Measurements from ENCODE around the gene TRIM38. TPM values are rescaled to one million over a fixed set of nuclear protein-coding genes. Genes with fewer than 3 reads are reported as not detected.

The TRIM38 gene
- total RNA-seq, 1 donor from 2014 or later, result 8.1 TPM

DNA sequence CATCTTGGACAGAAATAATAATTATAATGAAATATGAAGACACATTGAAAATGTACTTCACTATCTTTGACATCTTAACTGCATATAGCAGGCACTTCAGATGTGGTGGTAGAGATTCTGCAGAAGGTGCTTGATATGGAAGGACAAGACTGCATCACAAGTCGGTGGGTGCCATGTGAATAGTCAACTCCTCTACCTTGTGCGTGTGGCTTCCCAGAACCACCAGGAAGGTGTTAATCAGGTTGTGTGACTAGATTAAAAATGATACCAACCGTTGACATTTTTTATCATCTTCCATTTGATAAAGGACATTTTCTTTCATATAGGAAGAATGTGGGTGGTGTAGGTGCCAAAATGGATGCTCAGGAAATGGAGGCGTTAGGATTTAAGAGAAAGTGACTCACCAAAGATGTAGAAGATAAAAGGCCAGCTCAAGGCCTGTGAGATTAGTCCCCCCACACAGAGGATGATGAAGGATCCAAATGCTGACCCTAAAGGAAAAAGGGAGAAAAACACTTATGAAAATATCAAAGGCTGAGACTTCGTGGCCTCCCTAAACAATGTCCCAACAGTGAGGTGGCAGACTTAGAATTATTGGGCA, 44.4 kb upstream of the TRIM38 start:
- H3K4me1 ChIP-seq, result no peaks in the 10 kb centered on the region
- DNase-seq (ENCODE audit: extremely low spot score in 2 of 2), result no peak
- no peaks in the 10 kb centered on the region for H3K9me3 ChIP-seq
- intact Hi-C loops (cut with DNase I), result no loop called here
- no peak overlapping the region for H3K4me3 ChIP-seq
- TF ChIP-seq POLR2AphosphoS5 (IDR thresholded peaks at IDR 0.05; ENCODE audit: insufficient read depth in 1 of 2, low read depth in 1 of 2), result no peak
- no peaks in the 10 kb centered on the region for H3K36me3 ChIP-seq
- H3K27me3 ChIP-seq, result no peaks in the 10 kb centered on the region
- no peak overlapping the region for H3K27ac ChIP-seq

GRCh38 chr6:25919657-25920056, 42.9 kb upstream of the TRIM38 start:
- intact Hi-C loops (cut with DNase I), result no loop called here
- TF ChIP-seq CTCF (IDR thresholded peaks at IDR 0.05), result no peak
- no peak for TF ChIP-seq POLR2A (IDR thresholded peaks at IDR 0.05)
- no peak for TF ChIP-seq POLR2AphosphoS5 (IDR thresholded peaks at IDR 0.05; ENCODE audit: insufficient read depth in 1 of 2, low read depth in 1 of 2)

DNA sequence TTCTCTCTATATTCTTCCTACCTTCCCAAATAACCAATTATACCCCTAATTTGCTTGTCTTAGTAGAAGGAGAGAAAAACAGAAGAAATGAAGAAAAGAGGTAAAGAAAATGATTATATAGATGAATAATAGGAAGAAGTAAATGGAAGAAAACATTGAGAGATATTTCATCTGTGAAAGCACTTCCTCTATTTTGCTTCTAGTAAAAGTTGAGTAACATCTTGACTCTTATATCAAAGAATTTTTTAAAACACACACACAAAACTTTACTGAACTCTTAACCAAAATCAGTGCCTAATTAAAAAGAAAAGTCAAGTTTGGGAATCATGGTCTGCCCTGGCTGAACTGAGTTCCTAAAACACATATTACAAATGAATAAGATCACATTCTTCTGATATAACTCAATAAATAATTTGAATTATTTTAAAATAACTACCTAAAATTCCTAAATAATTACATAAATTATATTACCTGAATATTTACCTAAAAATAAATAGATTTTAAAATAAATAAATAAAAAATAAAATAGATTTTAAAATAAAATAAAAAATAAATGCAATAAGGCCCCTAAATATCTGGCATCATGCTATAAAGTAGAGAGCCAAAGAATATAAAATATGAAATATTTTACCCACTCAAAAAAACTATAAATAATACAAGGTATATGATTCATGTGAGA, 40.9 kb upstream of the TRIM38 start:
- H3K4me1 ChIP-seq, result no peaks in the 10 kb centered on the region
- no peak for DNase-seq (ENCODE audit: extremely low spot score in 2 of 2)
- H3K36me3 ChIP-seq, result no peaks in the 10 kb centered on the region
- no peaks in the 10 kb centered on the region for H3K27me3 ChIP-seq
- no peak overlapping the region for H3K27ac ChIP-seq
- H3K4me3 ChIP-seq, result no peak overlapping the region
- no peaks in the 10 kb centered on the region for H3K9me3 ChIP-seq
- intact Hi-C loops (cut with DNase I), result no loop called here
- TF ChIP-seq POLR2AphosphoS5 (IDR thresholded peaks at IDR 0.05; ENCODE audit: insufficient read depth in 1 of 2, low read depth in 1 of 2), result no peak
- no peak for TF ChIP-seq POLR2A (IDR thresholded peaks at IDR 0.05)
- TF ChIP-seq CTCF (IDR thresholded peaks at IDR 0.05), result no peak

More at GRCh38 chr6:25919657-25920056, 42.9 kb upstream of the TRIM38 start:
- Histone ChIP-seq H3K27ac (no peak overlapping the region), H3K4me1 (no peaks in the 10 kb centered on the region), H3K4me3 (no peak overlapping the region), H3K27me3 (no peaks in the 10 kb centered on the region), H3K9me3 (no peaks in the 10 kb centered on the region), H3K36me3 (no peaks in the 10 kb centered on the region)
- no peak for DNase-seq (ENCODE audit: extremely low spot score in 2 of 2)

DNA sequence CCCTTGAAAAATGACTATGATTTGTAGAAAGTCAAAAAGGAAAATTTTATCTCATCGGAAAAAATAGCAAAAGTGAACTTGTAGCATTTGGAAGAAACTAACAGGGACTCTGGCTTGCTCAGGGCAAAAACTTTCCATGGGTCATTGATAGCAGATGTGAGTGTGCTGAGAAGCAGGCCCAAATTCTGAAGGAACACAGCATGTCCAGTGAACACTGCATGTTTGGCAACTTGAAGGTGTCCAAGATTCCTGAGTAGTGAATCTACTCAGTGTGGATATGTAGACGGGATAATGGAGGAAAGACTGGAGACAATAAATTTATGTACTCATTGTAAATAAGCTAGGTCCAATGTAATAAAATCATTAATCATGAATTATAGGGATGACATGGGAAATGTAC, 40.3 kb upstream of the TRIM38 start:
- no peak for TF ChIP-seq POLR2A (IDR thresholded peaks at IDR 0.05)
- TF ChIP-seq CTCF (IDR thresholded peaks at IDR 0.05), result no peak
- no peak for TF ChIP-seq POLR2AphosphoS5 (IDR thresholded peaks at IDR 0.05; ENCODE audit: insufficient read depth in 1 of 2, low read depth in 1 of 2)

GRCh38 chr6:25925876-25926275, 36.7 kb upstream of the TRIM38 start:
- Histone ChIP-seq H3K36me3 (no peaks in the 10 kb centered on the region), H3K4me1 (no peaks in the 10 kb centered on the region), H3K9me3 (no peaks in the 10 kb centered on the region), H3K27me3 (no peaks in the 10 kb centered on the region), H3K4me3 (no peak overlapping the region), H3K27ac (peak overlapping the region; percentile 30)
- intact Hi-C loops (cut with DNase I), result no loop called here
- DNase-seq (ENCODE audit: extremely low spot score in 2 of 2), result no peak
- TF ChIP-seq CTCF (IDR thresholded peaks at IDR 0.05) (no peak), POLR2A (IDR thresholded peaks at IDR 0.05) (no peak), POLR2AphosphoS5 (IDR thresholded peaks at IDR 0.05; ENCODE audit: insufficient read depth in 1 of 2, low read depth in 1 of 2) (no peak)

More for the DNA sequence above, 40.3 kb upstream of the TRIM38 start:
- intact Hi-C loops (cut with DNase I), result no loop called here
- no peaks in the 10 kb centered on the region for H3K27me3 ChIP-seq
- no peak overlapping the region for H3K4me3 ChIP-seq
- H3K27ac ChIP-seq, result no peak overlapping the region
- no peaks in the 10 kb centered on the region for H3K4me1 ChIP-seq
- H3K9me3 ChIP-seq, result no peaks in the 10 kb centered on the region
- no peak for DNase-seq (ENCODE audit: extremely low spot score in 2 of 2)
- no peaks in the 10 kb centered on the region for H3K36me3 ChIP-seq
